Spleen (tissue), 3 donors: Measurements from ENCODE around the gene CELSR3.

Experiments used
- POLR2A ChIP-seq, 3 donors: fragments of 450-650 bp; IDR thresholded peaks; one replicate each; pipeline ENCODE4 v1.5.1; 2017; ENCODE audit warnings: antibody characterized with exemption in 3 of 3, mild to moderate bottlenecking in 1 of 3
- POLR2AphosphoS5 ChIP-seq, 3 donors: sonication (generic); formaldehyde crosslinking; IDR thresholded peaks; one replicate each; pipeline ENCODE4 v1.5.1; 2017; ENCODE audit warnings: antibody characterized with exemption in 3 of 3

DNA sequence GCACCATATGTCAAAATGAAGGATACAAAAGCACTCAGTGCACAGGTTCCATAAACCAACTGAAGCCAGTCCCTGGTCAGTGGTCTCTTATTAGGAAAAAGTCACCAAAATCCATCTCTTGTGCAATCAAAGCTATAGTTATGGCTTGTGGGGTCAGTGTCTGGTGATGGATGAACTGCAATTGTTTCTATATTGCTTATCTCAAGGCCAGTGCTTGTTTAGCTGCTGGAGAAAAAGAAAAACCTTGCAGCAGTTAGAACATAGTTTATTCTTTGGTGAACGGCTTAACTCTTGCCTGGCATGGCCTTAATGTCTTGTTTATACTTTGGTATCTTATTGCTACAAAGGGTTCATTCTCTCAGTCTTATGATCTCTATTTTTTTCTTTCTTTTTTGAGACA is 50.4 kb downstream of the CELSR3 start:
- TF ChIP-seq POLR2A (IDR thresholded peaks at IDR 0.05) (no peak), POLR2AphosphoS5 (IDR thresholded peaks at IDR 0.05) (no peak)
